Measurements from ENCODE around the gene PRPS1.
"Not testable (repeated sequence)": the region's sequence is repeated elsewhere in the genome, so short reads cannot be mapped to it uniquely, and the experiment has no call there.

The PRPS1 gene

GRCh38 chrX:107662145-107662544 lies 33.8 kb downstream of the PRPS1 start:
- WGBS, 2 experiments (ENCODE audit: insufficient coverage in 2 of 2): 100% methylated on average over 1 of the region's 3 CpGs; no CpG with 5 or more reads in 1 of the 2 experiments

GRCh38 chrX:107662824-107663223 lies 34.5 kb downstream of the PRPS1 start:
- 43% methylated on average over 1 of the region's 5 CpGs; no CpG with 5 or more reads in 1 of the 2 experiments for WGBS, 2 experiments (ENCODE audit: insufficient coverage in 2 of 2)

More at GRCh38 chrX:107662145-107662544, 33.8 kb downstream of the PRPS1 start:
- no peaks in the 10 kb centered on the region for H3K4me1 ChIP-seq (ENCODE audit: control insufficient read depth, insufficient read depth, low read length, poor library complexity, severe bottlenecking)
- H3K36me3 ChIP-seq (ENCODE audit: control insufficient read depth, insufficient read depth, low read length): no peaks in the 10 kb centered on the region
- no peak overlapping the region for H3K4me3 ChIP-seq (ENCODE audit: extremely low read depth, insufficient read depth, low read length, poor library complexity, severe bottlenecking)
- no peaks in the 10 kb centered on the region for H3K9me3 ChIP-seq (ENCODE audit: control insufficient read depth, low read length)
- H3K27ac ChIP-seq (ENCODE audit: low read depth, low read length, severe bottlenecking): no peak overlapping the region

GRCh38 chrX:107666931-107667330 lies 38.6 kb downstream of the PRPS1 start:
- no peak overlapping the region for H3K4me3 ChIP-seq (ENCODE audit: extremely low read depth, insufficient read depth, low read length, poor library complexity, severe bottlenecking)
- no peaks in the 10 kb centered on the region for H3K9me3 ChIP-seq (ENCODE audit: control insufficient read depth, low read length)
- no CpG with 5 or more reads among the region's 1 CpG for WGBS, 2 experiments (ENCODE audit: insufficient coverage in 2 of 2)
- no peaks in the 10 kb centered on the region for H3K36me3 ChIP-seq (ENCODE audit: control insufficient read depth, insufficient read depth, low read length)
- no peaks in the 10 kb centered on the region for H3K4me1 ChIP-seq (ENCODE audit: control insufficient read depth, insufficient read depth, low read length, poor library complexity, severe bottlenecking)
- H3K27ac ChIP-seq (ENCODE audit: low read depth, low read length, severe bottlenecking): no peak overlapping the region

More at GRCh38 chrX:107662824-107663223, 34.5 kb downstream of the PRPS1 start:
- Histone ChIP-seq H3K4me1 (ENCODE audit: control insufficient read depth, insufficient read depth, low read length, poor library complexity, severe bottlenecking) (no peaks in the 10 kb centered on the region), H3K9me3 (ENCODE audit: control insufficient read depth, low read length) (no peaks in the 10 kb centered on the region), H3K27ac (ENCODE audit: low read depth, low read length, severe bottlenecking) (no peak overlapping the region), H3K4me3 (ENCODE audit: extremely low read depth, insufficient read depth, low read length, poor library complexity, severe bottlenecking) (no peak overlapping the region), H3K36me3 (ENCODE audit: control insufficient read depth, insufficient read depth, low read length) (no peaks in the 10 kb centered on the region)

GRCh38 chrX:107667426-107667825 lies 39.1 kb downstream of the PRPS1 start:
- Histone ChIP-seq H3K4me1 (ENCODE audit: control insufficient read depth, insufficient read depth, low read length, poor library complexity, severe bottlenecking) (no peaks in the 10 kb centered on the region), H3K9me3 (ENCODE audit: control insufficient read depth, low read length) (no peaks in the 10 kb centered on the region), H3K4me3 (ENCODE audit: extremely low read depth, insufficient read depth, low read length, poor library complexity, severe bottlenecking) (no peak overlapping the region), H3K36me3 (ENCODE audit: control insufficient read depth, insufficient read depth, low read length) (no peaks in the 10 kb centered on the region), H3K27ac (ENCODE audit: low read depth, low read length, severe bottlenecking) (no peak overlapping the region)
- WGBS, 2 experiments (ENCODE audit: insufficient coverage in 2 of 2): 100% methylated on average over 1 of the region's 1 CpG; no CpG with 5 or more reads in 1 of the 2 experiments

- not testable (repeated sequence) for H3K27ac ChIP-seq (ENCODE audit: low read depth, low read length, severe bottlenecking); H3K9me3 ChIP-seq (ENCODE audit: control insufficient read depth, low read length); H3K36me3 ChIP-seq (ENCODE audit: control insufficient read depth, insufficient read depth, low read length); H3K4me3 ChIP-seq (ENCODE audit: extremely low read depth, insufficient read depth, low read length, poor library complexity, severe bottlenecking); H3K4me1 ChIP-seq (ENCODE audit: control insufficient read depth, insufficient read depth, low read length, poor library complexity, severe bottlenecking)
- WGBS, 2 experiments (ENCODE audit: insufficient coverage in 2 of 2): no CpG with 5 or more reads among the region's 5 CpGs
Observed at GRCh38 chrX:107668710-107669109, 40.4 kb downstream of the PRPS1 start.

DNA sequence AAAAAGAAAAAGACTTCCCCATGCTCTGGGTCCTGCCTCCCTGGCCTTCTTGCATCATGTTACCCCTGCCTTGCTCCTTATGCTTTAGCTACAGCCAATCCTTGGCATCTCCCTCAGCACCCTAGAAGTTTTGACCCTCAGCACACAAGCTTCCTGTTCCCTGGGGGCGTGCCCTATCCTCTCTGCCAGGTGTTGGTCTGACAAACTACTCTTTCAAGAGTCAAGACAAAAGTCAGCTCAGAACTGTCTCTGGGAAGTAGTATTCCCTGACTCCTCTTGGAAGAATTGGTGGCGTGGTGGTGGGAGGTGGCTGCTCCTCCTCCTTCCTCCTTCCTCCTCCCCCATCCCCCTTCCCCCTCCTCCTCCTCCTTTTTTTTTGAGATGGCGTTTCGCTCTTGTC lies 41.0 kb downstream of the PRPS1 start:
- no peaks in the 10 kb centered on the region for H3K4me1 ChIP-seq (ENCODE audit: control insufficient read depth, insufficient read depth, low read length, poor library complexity, severe bottlenecking)
- WGBS, 2 experiments (ENCODE audit: insufficient coverage in 2 of 2): no CpG with 5 or more reads among the region's 4 CpGs
- no peak overlapping the region for H3K27ac ChIP-seq (ENCODE audit: low read depth, low read length, severe bottlenecking)
- no peaks in the 10 kb centered on the region for H3K36me3 ChIP-seq (ENCODE audit: control insufficient read depth, insufficient read depth, low read length)
- H3K4me3 ChIP-seq (ENCODE audit: extremely low read depth, insufficient read depth, low read length, poor library complexity, severe bottlenecking): no peak overlapping the region
- no peaks in the 10 kb centered on the region for H3K9me3 ChIP-seq (ENCODE audit: control insufficient read depth, low read length)

DNA sequence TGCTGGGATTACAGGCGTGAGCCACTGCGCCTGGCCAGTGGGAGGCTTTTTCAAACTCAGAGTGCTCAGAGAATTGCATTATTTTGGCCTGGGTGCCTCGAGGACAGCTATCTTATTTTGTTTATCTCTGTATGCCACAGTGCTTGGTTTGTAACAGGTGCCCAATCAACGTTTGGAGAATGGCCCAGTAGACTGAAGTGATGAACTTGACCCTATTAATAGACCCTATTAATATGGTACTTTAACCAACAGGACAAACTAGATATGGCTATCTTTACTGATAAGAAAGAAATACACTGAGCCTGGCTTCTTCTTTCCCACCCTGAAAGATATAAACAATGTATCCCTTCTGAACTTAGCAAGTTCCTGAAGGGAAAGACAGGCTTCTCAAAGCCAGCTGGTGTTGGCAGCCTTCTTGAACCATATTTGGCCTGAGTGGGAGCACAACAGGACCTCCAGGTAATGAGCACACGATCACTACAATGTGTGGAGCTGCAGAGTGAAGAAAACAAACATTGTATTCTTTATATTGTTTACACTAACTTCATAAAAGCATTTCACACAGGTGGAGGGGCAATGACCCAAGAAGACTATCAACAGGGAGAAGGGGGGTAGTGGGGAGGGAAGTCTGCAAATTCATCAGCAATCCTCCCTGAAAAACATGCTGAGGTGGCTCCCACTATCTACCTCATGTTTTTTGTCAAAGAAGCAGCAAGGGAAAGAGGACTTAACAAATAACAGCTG lies 41.7 kb downstream of the PRPS1 start:
- Histone ChIP-seq H3K36me3 (ENCODE audit: control insufficient read depth, insufficient read depth, low read length) (no peaks in the 10 kb centered on the region), H3K4me1 (ENCODE audit: control insufficient read depth, insufficient read depth, low read length, poor library complexity, severe bottlenecking) (no peaks in the 10 kb centered on the region), H3K9me3 (ENCODE audit: control insufficient read depth, low read length) (no peaks in the 10 kb centered on the region), H3K27ac (ENCODE audit: low read depth, low read length, severe bottlenecking) (no peak overlapping the region), H3K4me3 (ENCODE audit: extremely low read depth, insufficient read depth, low read length, poor library complexity, severe bottlenecking) (no peak overlapping the region)
- WGBS, 2 experiments (ENCODE audit: insufficient coverage in 2 of 2): 73 to 95% methylated on average over 3 of the region's 5 CpGs

- not testable (repeated sequence) for H3K4me1 ChIP-seq (ENCODE audit: control insufficient read depth, insufficient read depth, low read length, poor library complexity, severe bottlenecking); H3K9me3 ChIP-seq (ENCODE audit: control insufficient read depth, low read length); H3K36me3 ChIP-seq (ENCODE audit: control insufficient read depth, insufficient read depth, low read length); H3K27ac ChIP-seq (ENCODE audit: low read depth, low read length, severe bottlenecking); H3K4me3 ChIP-seq (ENCODE audit: extremely low read depth, insufficient read depth, low read length, poor library complexity, severe bottlenecking)
- 96 to 100% methylated on average over 3 to 4 of the region's 9 CpGs for WGBS, 2 experiments (ENCODE audit: insufficient coverage in 2 of 2)
Observed at GRCh38 chrX:107671256-107671655, 42.9 kb downstream of the PRPS1 start.

DNA sequence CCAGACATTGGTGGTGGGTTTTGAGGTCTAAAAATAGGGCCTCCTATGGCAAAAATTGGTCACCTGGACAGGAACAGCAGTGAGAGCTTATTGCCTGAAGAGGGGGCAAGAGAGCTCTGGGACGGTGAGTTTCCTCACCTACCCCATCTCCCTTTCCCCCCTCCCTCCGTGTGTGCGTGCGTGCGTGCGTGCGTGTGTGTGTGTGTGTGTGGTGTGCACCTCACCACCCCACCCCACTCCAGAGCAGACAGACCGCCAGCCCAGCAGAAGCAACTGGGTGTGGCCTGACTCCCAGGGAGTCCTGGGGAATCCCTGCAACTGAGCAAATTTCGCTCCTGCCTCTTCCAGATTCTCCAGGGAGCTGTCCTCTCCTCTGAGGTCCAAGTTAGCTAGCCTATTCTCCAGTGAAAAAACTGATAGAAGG lies 44.7 kb downstream of the PRPS1 start:
- H3K27ac ChIP-seq (ENCODE audit: low read depth, low read length, severe bottlenecking): no peak overlapping the region

GRCh38 chrX:107673431-107673830 lies 45.1 kb downstream of the PRPS1 start:
- no peak overlapping the region for H3K27ac ChIP-seq (ENCODE audit: low read depth, low read length, severe bottlenecking)
- whole genome bisulfite sequencing, 2 experiments (ENCODE audit: insufficient coverage in 2 of 2): 86 to 93% methylated on average over 3 to 4 of the region's 6 CpGs
- no peak overlapping the region for H3K4me3 ChIP-seq (ENCODE audit: extremely low read depth, insufficient read depth, low read length, poor library complexity, severe bottlenecking)

More for the DNA sequence above, 44.7 kb downstream of the PRPS1 start:
- Histone ChIP-seq H3K4me1 (ENCODE audit: control insufficient read depth, insufficient read depth, low read length, poor library complexity, severe bottlenecking) (peaks cover 6% of the 10 kb centered on the region), H3K9me3 (ENCODE audit: control insufficient read depth, low read length) (no peaks in the 10 kb centered on the region), H3K4me3 (ENCODE audit: extremely low read depth, insufficient read depth, low read length, poor library complexity, severe bottlenecking) (no peak overlapping the region), H3K36me3 (ENCODE audit: control insufficient read depth, insufficient read depth, low read length) (no peaks in the 10 kb centered on the region)
- WGBS, 2 experiments (ENCODE audit: insufficient coverage in 2 of 2): 80% methylated on average over 1 of the region's 9 CpGs; no CpG with 5 or more reads in 1 of the 2 experiments

GRCh38 chrX:107673933-107674479 lies 45.7 kb downstream of the PRPS1 start:
- H3K36me3 ChIP-seq (ENCODE audit: control insufficient read depth, insufficient read depth, low read length): no peaks in the 10 kb centered on the region
- 69% methylated on average over 2 of the region's 7 CpGs; no CpG with 5 or more reads in 1 of the 2 experiments for WGBS, 2 experiments (ENCODE audit: insufficient coverage in 2 of 2)
- peaks cover 7% of the 10 kb centered on the region for H3K4me1 ChIP-seq (ENCODE audit: control insufficient read depth, insufficient read depth, low read length, poor library complexity, severe bottlenecking)
- H3K4me3 ChIP-seq (ENCODE audit: extremely low read depth, insufficient read depth, low read length, poor library complexity, severe bottlenecking): no peak overlapping the region
- no peaks in the 10 kb centered on the region for H3K9me3 ChIP-seq (ENCODE audit: control insufficient read depth, low read length)
- no peak overlapping the region for H3K27ac ChIP-seq (ENCODE audit: low read depth, low read length, severe bottlenecking)

More at GRCh38 chrX:107673431-107673830, 45.1 kb downstream of the PRPS1 start:
- H3K4me1 ChIP-seq (ENCODE audit: control insufficient read depth, insufficient read depth, low read length, poor library complexity, severe bottlenecking): peaks cover 7% of the 10 kb centered on the region
- H3K9me3 ChIP-seq (ENCODE audit: control insufficient read depth, low read length): no peaks in the 10 kb centered on the region
- no peaks in the 10 kb centered on the region for H3K36me3 ChIP-seq (ENCODE audit: control insufficient read depth, insufficient read depth, low read length)

Measured in mesodermal cell (in vitro differentiated cells).